SW480 (cell line): ENCODE results near the gene C1QTNF2.
"Not testable (repeated sequence)": the region's sequence is repeated elsewhere in the genome, so short reads cannot be mapped to it uniquely, and the experiment has no call there.

Source experiments
- DNase-seq: peaks from one replicate; pipeline ENCODE4 v3.0.0-alpha.2; 2016; ENCODE audit warnings: low spot score

The C1QTNF2 gene

GRCh38 chr5:160341309-160341870 lies 29.0 kb downstream of the C1QTNF2 start:
- no peak for DNase-seq

- DNase-seq, result not testable (repeated sequence)
These were observed 29.9 kb downstream of the C1QTNF2 start for GRCh38 chr5:160340513-160340912.

GRCh38 chr5:160339406-160340130 lies 30.9 kb downstream of the C1QTNF2 start:
- no peak for DNase-seq

- not testable (repeated sequence) for DNase-seq
These were observed 35.7 kb downstream of the C1QTNF2 start for GRCh38 chr5:160334716-160335115.

- DNase-seq, result no peak
These were observed 36.7 kb downstream of the C1QTNF2 start for GRCh38 chr5:160333721-160334120.

- no peak for DNase-seq
These were observed 40.2 kb downstream of the C1QTNF2 start for GRCh38 chr5:160330212-160330611.

- DNase-seq, result no peak
These were observed 42.6 kb downstream of the C1QTNF2 start for GRCh38 chr5:160327818-160328217.

- DNase-seq, result no peak
These were observed 43.4 kb downstream of the C1QTNF2 start for GRCh38 chr5:160326981-160327380.

- no peak for DNase-seq
These were observed 44.7 kb downstream of the C1QTNF2 start for GRCh38 chr5:160325716-160326115.

- DNase-seq, result no peak
These were observed 45.5 kb downstream of the C1QTNF2 start for GRCh38 chr5:160324886-160325285.

GRCh38 chr5:160318409-160318808 lies 52.0 kb downstream of the C1QTNF2 start:
- no peak for DNase-seq

- no peak for DNase-seq
These were observed 53.0 kb downstream of the C1QTNF2 start for GRCh38 chr5:160317434-160317833.

- DNase-seq, result peak; percentile 98
These were observed 54.5 kb downstream of the C1QTNF2 start for GRCh38 chr5:160315968-160316367.

GRCh38 chr5:160312960-160313727 lies 57.3 kb downstream of the C1QTNF2 start:
- no peak for DNase-seq

GRCh38 chr5:160312134-160312959 lies 58.1 kb downstream of the C1QTNF2 start, which contains the start of gene CCNJL:
CCNJL (minus strand) TSS chr5:160312564; CDS start chr5:160311923, 641 bp downstream.
- DNase-seq, result peak; percentile 91

- DNase-seq, result no peak
These were observed 58.8 kb downstream of the C1QTNF2 start for GRCh38 chr5:160311491-160312133.

- DNase-seq, result no peak
These were observed 59.7 kb downstream of the C1QTNF2 start for GRCh38 chr5:160310552-160311295.

- DNase-seq, result no peak
These were observed 60.3 kb downstream of the C1QTNF2 start for GRCh38 chr5:160310140-160310539.

GRCh38 chr5:160306696-160307095 lies 63.7 kb downstream of the C1QTNF2 start:
- no peak for DNase-seq

- DNase-seq, result no peak
These were observed 65.1 kb downstream of the C1QTNF2 start for GRCh38 chr5:160305319-160305718.

GRCh38 chr5:160303690-160304089 lies 66.7 kb downstream of the C1QTNF2 start:
- no peak for DNase-seq
